GM12891 (cell line): ENCODE measurements around the gene LAT.

ENCODE experiments used
- POLR2A ChIP-seq: IDR thresholded peaks from 2 replicates; pipeline ENCODE4 v1.6.1; 2011; ENCODE audit warnings: low read depth, low read length, control low read depth
- POLR2AphosphoS5 ChIP-seq: IDR thresholded peaks from 2 replicates; pipeline ENCODE4 v1.6.1; 2011; ENCODE audit warnings: low read depth, low read length, control low read depth

DNA sequence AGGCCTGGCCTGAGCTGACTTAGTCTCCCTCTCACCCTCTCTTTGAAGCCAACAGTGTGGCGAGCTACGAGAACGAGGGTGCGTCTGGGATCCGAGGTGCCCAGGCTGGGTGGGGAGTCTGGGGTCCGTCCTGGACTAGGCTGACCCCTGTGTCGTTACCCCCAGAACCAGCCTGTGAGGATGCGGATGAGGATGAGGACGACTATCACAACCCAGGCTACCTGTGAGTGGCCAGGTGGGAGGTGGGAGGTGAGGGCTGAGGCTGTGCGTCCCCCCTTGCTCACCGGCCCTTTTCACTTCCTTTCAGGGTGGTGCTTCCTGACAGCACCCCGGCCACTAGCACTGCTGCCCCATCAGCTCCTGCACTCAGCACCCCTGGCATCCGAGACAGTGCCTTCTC lies 1.6 kb downstream of the LAT start:
- no peak for TF ChIP-seq POLR2A
- no peak for TF ChIP-seq POLR2AphosphoS5
